IgD-negative memory B cell (primary cell): ENCODE measurements around the gene NT5DC4. TPM values are rescaled to one million over a fixed set of nuclear protein-coding genes. Genes with fewer than 3 reads are reported as not detected.

Source experiments
- H3K27ac Mint-ChIP-seq, 3 donors: one replicate each; pipeline ENCODE4 v1.8.0; 2020 to 2022; ENCODE audit warnings: mild to moderate bottlenecking in 3 of 3, mixed read lengths in 3 of 3, moderate library complexity in 1 of 3
- H3K27me3 Mint-ChIP-seq: one replicate; pipeline ENCODE4 v1.8.0; 2021; ENCODE audit warnings: mixed read lengths
- H3K36me3 Mint-ChIP-seq: one replicate; pipeline ENCODE4 v1.8.0; 2020; ENCODE audit warnings: mild to moderate bottlenecking, mixed read lengths
- H3K4me1 Mint-ChIP-seq, 3 donors: one replicate each; pipeline ENCODE4 v1.8.0; 2020 to 2022; ENCODE audit warnings: mixed read lengths in 3 of 3, mild to moderate bottlenecking in 1 of 3
- H3K4me3 Mint-ChIP-seq, 4 donors: one replicate each; pipeline ENCODE4 v1.8.0; 2020 to 2022; ENCODE audit warnings: mild to moderate bottlenecking in 4 of 4, mixed read lengths in 4 of 4, moderate library complexity in 3 of 4
- H3K9me3 Mint-ChIP-seq, 3 donors: one replicate each; pipeline ENCODE4 v1.8.0; 2020 to 2021; ENCODE audit warnings: mixed read lengths in 3 of 3, mild to moderate bottlenecking in 1 of 3
- polyA plus RNA-seq: library from polyadenylated mRNA; unstranded; fragments of 300-500 nt; fragmentation: Illumina TruSeq; gene quantifications from one replicate; pipeline ENCODE4 v1.2.3, GENCODE V29; 2021

NT5DC4 gene
- not detected for polyA plus RNA-seq

- peak within 1 kb of the TSS in 1 of 4 donors; percentile 43 for H3K4me3 Mint-ChIP-seq
- peaks cover 1 to 4% (median 4%) of the 10 kb centered on the region in 3 donors for H3K9me3 Mint-ChIP-seq
- H3K4me1 Mint-ChIP-seq, result peaks cover 0 to under 1% (median 0%) of the 10 kb centered on the region in 3 donors
- no peaks in the 10 kb centered on the region for H3K27me3 Mint-ChIP-seq
- no peaks in the 10 kb centered on the region for H3K36me3 Mint-ChIP-seq
- H3K27ac Mint-ChIP-seq, result peak within 1 kb of the TSS in 1 of 3 donors; percentile 74
Measured at GRCh38 chr2:112720785-112721184, at the start of gene NT5DC4. TSS of gene NT5DC4 (plus strand) at chr2:112721020. CDS start at chr2:112721080, 60 bp downstream.

GRCh38 chr2:112671801-112672200 is 49.0 kb upstream of the NT5DC4 start:
- Mint-ChIP-seq H3K4me1 (peaks cover under 1 to 9% (median 1%) of the 10 kb centered on the region in 3 donors), H3K27me3 (peaks cover 3% of the 10 kb centered on the region)

GRCh38 chr2:112673008-112673407 is 47.8 kb upstream of the NT5DC4 start:
- peaks cover 4% of the 10 kb centered on the region for H3K36me3 Mint-ChIP-seq
- H3K27me3 Mint-ChIP-seq, result peaks cover 3% of the 10 kb centered on the region
- H3K9me3 Mint-ChIP-seq, result no peaks in the 10 kb centered on the region
- H3K4me1 Mint-ChIP-seq, result peaks cover 0 to 9% (median 0%) of the 10 kb centered on the region in 3 donors
- H3K27ac Mint-ChIP-seq, result no peak overlapping the region
- H3K4me3 Mint-ChIP-seq, result no peak overlapping the region

More at GRCh38 chr2:112671801-112672200, 49.0 kb upstream of the NT5DC4 start:
- Mint-ChIP-seq H3K36me3 (peaks cover 4% of the 10 kb centered on the region), H3K9me3 (no peaks in the 10 kb centered on the region), H3K4me3 (no peak overlapping the region), H3K27ac (no peak overlapping the region)

GRCh38 chr2:112674229-112674628 is 46.6 kb upstream of the NT5DC4 start:
- H3K9me3 Mint-ChIP-seq, result no peaks in the 10 kb centered on the region
- peaks cover 3% of the 10 kb centered on the region for H3K27me3 Mint-ChIP-seq
- peaks cover 4% of the 10 kb centered on the region for H3K36me3 Mint-ChIP-seq
- H3K4me3 Mint-ChIP-seq, result no peak overlapping the region
- peaks cover 0 to 9% (median 0%) of the 10 kb centered on the region in 3 donors for H3K4me1 Mint-ChIP-seq
- no peak overlapping the region for H3K27ac Mint-ChIP-seq

GRCh38 chr2:112679484-112679883 is 41.3 kb upstream of the NT5DC4 start:
- no peaks in the 10 kb centered on the region for H3K27me3 Mint-ChIP-seq
- no peaks in the 10 kb centered on the region for H3K9me3 Mint-ChIP-seq
- H3K36me3 Mint-ChIP-seq, result no peaks in the 10 kb centered on the region
- no peak overlapping the region for H3K4me3 Mint-ChIP-seq
- peaks cover 0 to 8% (median 3%) of the 10 kb centered on the region in 3 donors for H3K4me1 Mint-ChIP-seq
- peak overlapping the region in 1 of 3 donors; percentile 84 for H3K27ac Mint-ChIP-seq

- Mint-ChIP-seq H3K27me3 (no peaks in the 10 kb centered on the region), H3K27ac (no peak overlapping the region), H3K9me3 (no peaks in the 10 kb centered on the region), H3K4me1 (peaks cover 2 to 13% (median 6%) of the 10 kb centered on the region in 3 donors), H3K36me3 (no peaks in the 10 kb centered on the region), H3K4me3 (no peak overlapping the region)
Measured at GRCh38 chr2:112680666-112681101, 40.1 kb upstream of the NT5DC4 start.

GRCh38 chr2:112682101-112682500 is 38.7 kb upstream of the NT5DC4 start:
- Mint-ChIP-seq H3K9me3 (no peaks in the 10 kb centered on the region), H3K27me3 (no peaks in the 10 kb centered on the region), H3K36me3 (no peaks in the 10 kb centered on the region), H3K27ac (no peak overlapping the region), H3K4me3 (no peak overlapping the region), H3K4me1 (peaks cover 2 to 13% (median 12%) of the 10 kb centered on the region in 3 donors)

- Mint-ChIP-seq H3K4me3 (no peak overlapping the region), H3K4me1 (peaks cover 2 to 17% (median 12%) of the 10 kb centered on the region in 3 donors), H3K27ac (no peak overlapping the region), H3K9me3 (no peaks in the 10 kb centered on the region), H3K27me3 (no peaks in the 10 kb centered on the region), H3K36me3 (no peaks in the 10 kb centered on the region)
Measured at GRCh38 chr2:112683550-112684414, 37.0 kb upstream of the NT5DC4 start.

GRCh38 chr2:112684415-112684775 is 36.4 kb upstream of the NT5DC4 start:
- Mint-ChIP-seq H3K27me3 (no peaks in the 10 kb centered on the region), H3K27ac (no peak overlapping the region), H3K4me3 (no peak overlapping the region), H3K4me1 (peaks cover 4 to 17% (median 12%) of the 10 kb centered on the region in 3 donors), H3K9me3 (no peaks in the 10 kb centered on the region), H3K36me3 (no peaks in the 10 kb centered on the region)

GRCh38 chr2:112685271-112685884 is 35.4 kb upstream of the NT5DC4 start:
- H3K27ac Mint-ChIP-seq, result no peak overlapping the region
- no peaks in the 10 kb centered on the region for H3K27me3 Mint-ChIP-seq
- no peaks in the 10 kb centered on the region for H3K9me3 Mint-ChIP-seq
- H3K4me3 Mint-ChIP-seq, result no peak overlapping the region
- H3K36me3 Mint-ChIP-seq, result no peaks in the 10 kb centered on the region
- peaks cover 4 to 17% (median 12%) of the 10 kb centered on the region in 3 donors for H3K4me1 Mint-ChIP-seq

- H3K36me3 Mint-ChIP-seq, result no peaks in the 10 kb centered on the region
- H3K4me1 Mint-ChIP-seq, result peaks cover 6 to 25% (median 22%) of the 10 kb centered on the region in 3 donors
- H3K27me3 Mint-ChIP-seq, result no peaks in the 10 kb centered on the region
- no peak overlapping the region for H3K4me3 Mint-ChIP-seq
- H3K9me3 Mint-ChIP-seq, result no peaks in the 10 kb centered on the region
- peak overlapping the region; percentile 19 to 58 (median 31) for H3K27ac Mint-ChIP-seq
Measured at GRCh38 chr2:112686348-112687217, 34.2 kb upstream of the NT5DC4 start.

GRCh38 chr2:112687522-112687921 is 33.3 kb upstream of the NT5DC4 start:
- H3K4me1 Mint-ChIP-seq, result peaks cover 8 to 29% (median 28%) of the 10 kb centered on the region in 3 donors
- no peaks in the 10 kb centered on the region for H3K9me3 Mint-ChIP-seq
- no peak overlapping the region for H3K4me3 Mint-ChIP-seq
- no peak overlapping the region for H3K27ac Mint-ChIP-seq
- H3K27me3 Mint-ChIP-seq, result no peaks in the 10 kb centered on the region
- H3K36me3 Mint-ChIP-seq, result no peaks in the 10 kb centered on the region

GRCh38 chr2:112688086-112688880 is 32.5 kb upstream of the NT5DC4 start:
- Mint-ChIP-seq H3K27me3 (no peaks in the 10 kb centered on the region), H3K4me1 (peaks cover 9 to 33% (median 29%) of the 10 kb centered on the region in 3 donors), H3K36me3 (no peaks in the 10 kb centered on the region), H3K27ac (no peak overlapping the region), H3K4me3 (no peak overlapping the region), H3K9me3 (no peaks in the 10 kb centered on the region)

GRCh38 chr2:112690853-112691401 is 29.9 kb upstream of the NT5DC4 start:
- peak overlapping the region in 2 of 4 donors; percentile 83 to 91 for H3K4me3 Mint-ChIP-seq
- no peaks in the 10 kb centered on the region for H3K9me3 Mint-ChIP-seq
- peak overlapping the region in 2 of 3 donors; percentile 10 to 88 for H3K27ac Mint-ChIP-seq
- H3K36me3 Mint-ChIP-seq, result no peaks in the 10 kb centered on the region
- peaks cover 6 to 27% (median 20%) of the 10 kb centered on the region in 3 donors for H3K4me1 Mint-ChIP-seq
- no peaks in the 10 kb centered on the region for H3K27me3 Mint-ChIP-seq
